Skin of body (tissue), 2 donors: ENCODE measurements around the gene UVRAG. TPM values are rescaled to one million over a fixed set of nuclear protein-coding genes. Genes with fewer than 3 reads are reported as not detected.

Source experiments
- DNase-seq: peaks from one replicate; lab custom pipeline; 2025; lab: John Stamatoyannopoulos, UW
- total RNA-seq: library from RNA; depleted of rRNA; stranded (reverse); fragments of >200 nt; gene quantifications from one replicate; pipeline ENCODE4 v1.2.3, GENCODE V29; 2014

UVRAG gene
- total RNA-seq, 1 donor from 2014 or later, result 28.5 TPM

GRCh38 chr11:76094740-76095139 lies 279.7 kb downstream of the UVRAG start:
- no peak for DNase-seq

DNA sequence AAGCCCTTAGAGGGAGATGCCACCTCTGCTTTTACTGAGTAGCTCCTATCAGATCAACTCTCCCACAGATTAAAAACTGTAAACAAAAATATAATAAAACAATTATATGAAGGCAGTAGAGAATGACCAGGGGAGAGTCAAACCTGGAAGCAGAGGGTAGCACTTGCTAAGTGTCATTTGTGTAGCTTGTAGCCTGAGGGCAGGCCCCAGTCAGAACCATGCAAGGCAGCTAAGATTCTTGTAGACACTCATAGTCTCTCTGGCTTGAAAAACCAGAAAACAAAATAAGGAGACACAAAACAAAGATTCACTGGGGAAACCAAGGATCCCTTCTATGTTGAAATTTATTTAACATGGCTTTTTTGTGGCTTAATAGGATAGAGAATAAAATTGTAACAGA lies 280.9 kb downstream of the UVRAG start:
- DNase-seq, result no peak

GRCh38 chr11:76096552-76096951 lies 281.5 kb downstream of the UVRAG start:
- no peak for DNase-seq

- no peak for DNase-seq
These were observed 287.8 kb downstream of the UVRAG start for GRCh38 chr11:76102802-76103201.

GRCh38 chr11:76103460-76103859 lies 288.4 kb downstream of the UVRAG start:
- DNase-seq, result no peak

DNA sequence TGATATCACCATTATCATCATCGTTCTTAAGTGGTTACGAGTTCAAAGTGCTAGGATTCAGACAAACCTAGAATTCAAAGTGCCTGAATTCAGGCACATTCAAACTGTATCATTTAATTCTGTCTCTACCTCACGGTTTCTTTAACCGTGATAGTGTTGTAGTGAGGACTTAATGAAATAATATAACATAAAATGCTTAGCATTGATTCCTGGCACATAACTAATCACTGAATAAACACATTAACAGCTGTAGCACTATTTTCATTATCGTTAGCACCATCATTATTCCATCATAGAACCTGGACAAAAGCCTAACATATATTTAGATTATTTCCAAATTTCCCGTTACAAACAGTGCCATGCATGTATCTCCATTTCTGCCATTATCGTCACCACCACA lies 289.3 kb downstream of the UVRAG start:
- no peak for DNase-seq

GRCh38 chr11:76105637-76106036 lies 290.6 kb downstream of the UVRAG start:
- no peak for DNase-seq

DNA sequence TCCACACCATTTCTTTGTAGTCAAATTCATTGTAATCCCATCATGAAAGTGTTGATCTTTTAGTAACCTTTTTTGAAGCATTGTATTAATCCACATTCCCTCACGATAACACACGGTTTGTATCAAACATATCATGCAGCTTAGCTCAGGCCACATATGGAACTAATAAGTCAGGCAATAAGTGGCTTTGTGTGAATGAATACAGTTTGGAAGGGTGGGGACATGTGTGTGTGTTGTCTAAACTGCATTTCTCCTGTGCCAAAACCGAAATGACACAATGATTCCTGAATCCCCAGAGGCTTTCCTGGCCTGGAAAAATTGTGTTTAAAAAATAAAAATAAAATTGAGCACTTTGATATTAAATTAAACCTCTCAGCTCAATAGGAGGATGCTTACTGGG lies 293.0 kb downstream of the UVRAG start:
- peak; percentile 89 for DNase-seq

DNA sequence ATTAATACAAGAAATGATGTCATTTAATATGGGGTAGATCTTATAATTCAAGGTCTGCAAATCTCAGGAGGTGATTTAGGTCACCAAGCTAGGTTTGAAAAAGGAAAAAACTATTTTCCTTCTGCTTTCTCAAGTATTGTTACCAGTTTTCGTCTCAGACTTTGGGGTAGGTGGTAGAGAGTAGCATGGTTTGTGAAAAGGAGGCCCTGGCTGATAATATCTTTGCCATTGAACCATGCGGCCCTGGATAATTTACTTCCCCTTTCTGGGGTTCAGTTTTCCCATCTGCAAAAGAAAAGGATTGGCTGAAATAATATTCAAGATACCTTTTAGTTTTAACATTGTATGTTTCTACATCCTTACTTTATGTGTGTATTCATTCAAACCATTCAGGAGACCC lies 299.2 kb downstream of the UVRAG start:
- DNase-seq, result no peak

DNA sequence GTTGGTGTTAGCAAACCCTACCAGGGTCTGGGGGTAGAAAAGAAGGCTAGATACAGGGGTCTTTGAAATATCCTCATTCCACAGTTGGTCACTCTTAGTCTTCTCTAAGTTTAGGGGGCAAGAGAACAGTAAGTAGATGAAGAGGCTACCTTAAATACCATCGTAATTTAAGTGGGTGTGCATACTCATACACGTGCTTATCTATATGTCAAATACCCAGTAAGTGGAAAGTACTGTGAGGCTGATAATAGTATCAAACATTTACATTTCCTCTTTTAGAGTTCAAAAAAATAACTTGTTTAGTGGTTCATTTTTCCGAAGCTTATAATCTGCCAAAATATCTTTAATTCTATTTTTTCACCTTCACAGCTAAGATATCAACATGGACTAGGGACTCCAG lies 300.5 kb downstream of the UVRAG start:
- no peak for DNase-seq

DNA sequence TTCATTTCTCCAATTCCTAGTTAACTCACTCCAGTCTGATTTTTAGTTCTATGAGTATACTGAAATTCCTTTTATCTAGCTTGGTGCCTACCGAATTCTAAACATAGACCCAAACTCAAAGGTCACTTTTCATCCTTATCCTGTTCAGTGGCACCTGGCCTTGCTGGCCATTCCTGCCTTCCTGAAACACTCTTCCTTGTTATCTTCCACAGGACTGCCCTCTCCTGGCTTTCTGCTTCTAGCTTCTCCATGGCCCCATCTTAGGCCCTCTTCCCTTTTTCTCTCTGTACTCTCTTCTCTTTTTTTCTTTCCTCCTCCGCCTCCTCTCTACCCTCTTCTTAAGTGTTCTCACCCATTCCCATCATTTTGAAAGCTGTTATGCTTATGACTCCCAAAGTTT lies 304.0 kb downstream of the UVRAG start:
- DNase-seq, result no peak

GRCh38 chr11:76119779-76120178 lies 304.8 kb downstream of the UVRAG start:
- no peak for DNase-seq

DNA sequence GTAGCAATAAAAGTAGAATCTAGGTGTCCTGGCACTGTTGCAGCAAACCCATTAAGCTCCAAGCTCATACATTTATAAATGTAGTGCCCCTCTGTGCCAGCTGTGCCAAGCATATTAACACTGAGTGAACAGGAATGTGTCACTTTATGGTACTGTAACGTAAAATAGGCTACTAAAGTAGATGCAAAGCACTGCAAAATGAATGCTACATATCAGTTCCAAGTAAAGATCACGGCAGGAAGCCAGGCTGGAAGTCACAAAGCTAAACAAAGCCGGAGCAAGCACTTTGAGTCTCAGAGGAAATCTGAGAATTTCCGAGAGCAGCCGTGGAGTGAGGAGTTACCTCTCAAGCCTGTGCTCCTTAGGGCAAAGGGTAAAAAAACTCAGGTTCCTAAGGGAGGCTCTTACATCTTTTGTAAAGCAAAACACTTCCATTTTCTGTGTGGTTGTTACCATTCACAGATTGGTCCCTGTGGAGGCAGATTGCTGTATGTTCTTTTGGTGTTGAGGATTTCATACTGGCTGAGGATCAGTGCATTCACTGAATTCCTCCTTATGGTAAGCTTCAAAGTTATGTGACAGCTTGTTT lies 305.6 kb downstream of the UVRAG start:
- DNase-seq, result peak; percentile 49

- no peak for DNase-seq
These were observed 308.2 kb downstream of the UVRAG start for GRCh38 chr11:76123248-76123647.

DNA sequence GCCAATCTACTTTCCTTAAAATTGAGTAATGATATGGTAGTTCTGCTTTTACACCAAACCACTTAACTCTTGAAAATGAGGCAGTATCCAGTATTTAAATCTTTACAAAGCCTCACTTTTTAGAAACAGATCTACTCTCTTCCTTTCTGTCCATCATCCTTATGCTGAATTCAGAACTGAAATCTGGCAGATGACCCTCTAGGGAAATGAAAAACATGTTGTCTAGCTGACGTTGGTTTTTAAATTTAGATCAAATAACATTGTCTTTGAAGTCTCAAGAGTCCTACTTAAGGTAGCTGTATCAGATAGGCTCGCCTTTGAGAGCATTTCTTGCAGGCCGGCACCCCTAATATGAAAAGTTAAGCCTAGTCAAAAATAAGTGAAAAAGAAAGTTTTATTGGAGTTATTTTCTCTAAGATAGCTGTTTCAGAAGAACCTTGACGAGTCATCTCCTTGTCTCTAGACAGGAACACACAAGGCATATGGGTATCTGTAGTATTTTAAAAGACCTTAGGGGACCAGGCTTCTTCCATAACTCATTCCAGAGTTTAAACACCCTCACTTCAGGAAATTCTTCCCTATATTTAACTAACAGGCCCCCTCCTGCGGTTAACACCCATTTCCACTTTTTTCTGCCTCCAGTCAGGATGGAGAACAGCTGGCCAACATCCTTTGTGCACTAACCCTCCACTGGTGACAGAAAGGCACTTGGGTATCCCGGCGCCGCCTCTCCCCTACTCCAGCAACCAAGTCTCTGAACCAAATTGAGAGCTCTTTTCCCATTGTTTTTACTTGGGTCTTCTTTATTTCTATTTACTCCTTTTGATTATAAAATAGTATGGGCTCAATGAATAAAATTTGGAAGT lies 310.1 kb downstream of the UVRAG start:
- no peak for DNase-seq

DNA sequence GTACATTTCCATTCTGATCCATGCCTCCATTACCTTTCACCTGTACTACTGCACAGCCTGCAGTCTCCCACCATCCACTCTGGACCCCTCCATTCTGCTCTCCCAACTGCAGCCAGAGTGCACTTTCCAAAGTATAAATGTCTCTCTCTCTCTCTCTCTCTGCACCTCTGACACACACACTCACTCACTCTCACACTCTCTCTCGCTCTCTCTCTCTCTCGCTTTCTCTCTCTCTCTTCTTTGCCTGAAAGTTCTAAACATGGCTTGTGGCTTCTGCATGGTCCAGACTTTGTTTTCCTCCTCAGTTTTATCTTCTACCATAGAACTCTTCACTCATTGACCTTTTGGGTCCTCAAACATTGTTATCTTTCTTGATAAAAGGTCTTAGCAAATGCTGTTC lies 314.7 kb downstream of the UVRAG start:
- DNase-seq, result no peak

- DNase-seq, result no peak
These were observed 316.1 kb downstream of the UVRAG start for GRCh38 chr11:76131142-76131541.

GRCh38 chr11:76131671-76132631 lies 316.9 kb downstream of the UVRAG start:
- peak; percentile 40 for DNase-seq

- no peak for DNase-seq
These were observed 319.2 kb downstream of the UVRAG start for GRCh38 chr11:76134239-76134638.

- no peak for DNase-seq
These were observed 320.5 kb downstream of the UVRAG start for GRCh38 chr11:76135491-76135890.

DNA sequence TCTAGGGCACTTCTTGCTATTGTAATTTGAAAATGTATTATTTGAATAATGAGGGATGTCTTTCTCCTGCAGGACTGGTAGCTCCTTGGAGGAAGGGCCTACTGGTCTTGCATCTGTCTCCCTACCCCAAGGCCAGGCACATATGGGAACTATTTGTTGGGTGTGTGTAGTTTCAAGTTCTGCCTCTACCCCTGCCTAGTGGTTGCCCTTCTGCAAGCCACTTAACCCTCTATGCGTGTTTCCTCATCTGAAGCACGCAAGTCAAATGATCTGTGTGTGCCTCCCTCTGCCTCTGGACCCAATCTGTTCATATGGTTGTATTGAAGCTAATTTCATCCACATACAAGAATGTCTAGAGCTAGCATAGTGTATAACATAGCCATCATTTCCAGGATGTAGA lies 324.3 kb downstream of the UVRAG start:
- no peak for DNase-seq
